ENCODE data around the gene SRSF9. TPM values are rescaled to one million over a fixed set of nuclear protein-coding genes. Genes with fewer than 3 reads are reported as not detected.
A peak's percentile ranks its signal among the peaks of the same experiment; 100 is the strongest.

SRSF9 gene
- total RNA-seq, 5 donors from 2014 or later (not counting 1 experiment from before 2014, with no cell fraction given): 134 to 149 (median 135) TPM

DNA sequence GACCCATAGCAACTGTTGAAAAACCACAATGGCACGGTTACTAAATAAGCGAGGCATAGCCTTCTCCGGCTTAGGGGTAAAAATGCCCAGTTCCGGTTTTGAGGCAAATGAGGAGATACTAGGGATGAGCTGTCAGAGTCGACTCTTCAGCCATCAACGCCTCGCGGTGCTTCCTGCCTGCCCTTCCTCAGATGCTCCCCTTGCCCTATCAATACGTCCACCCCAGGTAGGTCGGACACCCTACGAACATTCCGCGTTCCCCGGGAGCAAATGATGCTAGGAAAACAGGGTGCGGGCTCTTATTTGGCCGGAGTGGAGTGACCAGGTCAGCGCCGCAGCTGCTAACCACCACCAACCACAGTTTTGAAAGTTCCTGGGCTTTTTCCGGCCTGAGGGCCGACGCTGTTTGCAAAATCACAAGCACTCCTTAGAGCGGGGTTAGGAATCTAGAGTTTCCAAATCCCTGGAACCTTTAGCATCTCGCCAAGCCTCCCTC, 1.2 kb downstream of the SRSF9 start:
- CTCF ChIA-PET: interaction anchor here in 1 of 2 donors (1.3 to 2.5 kb wide), 5 partner anchors 10 to 30 kb away, joined by 4 to 14 read pairs (median 5); partner anchors contain the start of genes COX6A1 and DYNLL1
- no peak for ATAC-seq (replicated peaks in 1 of 4)
- Histone ChIP-seq H3K4me1 (ENCODE audit: control insufficient read depth in 1 of 2, extremely low read depth in 1 of 2, insufficient read depth in 2 of 2, low read length in 2 of 2) (peaks cover 10 to 38% of the 10 kb centered on the region in 2 experiments), H3K36me3 (ENCODE audit: control insufficient read depth in 2 of 2, extremely low read depth in 1 of 2, insufficient read depth in 1 of 2, low read length in 1 of 2) (peaks cover 0 to 29% of the 10 kb centered on the region in 2 donors), H3K9me3 (no peaks in the 10 kb centered on the region), H3K27me3 (replicated peaks in 1 of 2; ENCODE audit: control insufficient read depth in 2 of 2, extremely low read depth in 1 of 2, insufficient read depth in 2 of 2, low read length in 1 of 2) (no peaks in the 10 kb centered on the region), H3K4me3 (ENCODE audit: control insufficient read depth in 1 of 2, extremely low read depth in 1 of 2, low read length in 1 of 2) (peak overlapping the region; percentile 72 to 89), H3K27ac (ENCODE audit: low read length) (peak overlapping the region; percentile 40)
- DNase-seq: peak in 2 of 35 experiments; percentile 11 to 34
- POLR2A ChIA-PET: interaction anchor here (0.6 to 1.2 kb wide), 4 partner anchors 9 to 864 kb away, joined by 3 to 5 read pairs (median 4); partner anchors contain the start of gene POP5 (in 1 of the 2)
- no peaks in the 10 kb centered on the region for H3K9me3 Mint-ChIP-seq
- peak overlapping the region; percentile 84 for H3K27ac Mint-ChIP-seq
- H3K4me1 Mint-ChIP-seq: peaks cover 45 to 50% (median 49%) of the 10 kb centered on the region in 3 donors
- peak overlapping the region; percentile 86 to 88 (median 87) for H3K4me3 Mint-ChIP-seq
- H3K27me3 Mint-ChIP-seq: no peaks in the 10 kb centered on the region
- 0% methylated on average over 9 of the region's 23 CpGs for WGBS (ENCODE audit: insufficient coverage)
- H3K36me3 Mint-ChIP-seq: peaks cover 28% of the 10 kb centered on the region

DNA sequence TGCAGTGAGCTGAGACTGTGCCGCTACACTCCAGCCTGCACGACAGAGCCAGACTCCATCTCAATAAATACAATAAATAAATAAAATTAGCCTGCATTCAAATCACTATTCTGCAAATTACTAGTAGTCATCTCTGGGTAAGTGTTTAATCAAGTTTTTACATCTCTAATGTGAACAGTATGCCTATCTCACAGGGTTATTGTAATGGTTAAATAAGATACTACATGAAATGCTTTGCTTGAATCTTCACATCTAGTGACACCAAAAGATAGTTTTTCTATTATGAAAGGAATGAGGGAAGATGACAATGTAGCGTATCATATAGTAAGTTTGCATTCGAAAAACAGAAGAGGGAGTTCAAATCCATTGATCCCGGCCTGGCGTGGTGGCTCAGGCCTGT, 2.1 kb downstream of the SRSF9 start:
- Mint-ChIP-seq H3K4me3 (peak overlapping the region; percentile 86 to 88 (median 87)), H3K27ac (peak overlapping the region in 1 of 2 donors; percentile 12), H3K9me3 (no peaks in the 10 kb centered on the region), H3K36me3 (peaks cover 34% of the 10 kb centered on the region), H3K27me3 (no peaks in the 10 kb centered on the region), H3K4me1 (peaks cover 43 to 46% (median 45%) of the 10 kb centered on the region in 3 donors)
- no peak for DNase-seq
- ChIA-PET POLR2A (interaction anchor here in 1 of 2 donors (0.6 to 1.2 kb wide), 2 partner anchors 11 to 257 kb away, joined by 3 read pairs; no protein-coding TSS in a partner anchor), CTCF (interaction anchor here (1.0 to 1.8 kb wide), 4 partner anchors 12 to 112 kb away, joined by 3 to 7 read pairs (median 6); no protein-coding TSS in a partner anchor)
- Histone ChIP-seq H3K36me3 (ENCODE audit: control insufficient read depth in 2 of 2, extremely low read depth in 1 of 2, insufficient read depth in 1 of 2, low read length in 1 of 2) (peaks cover 0 to 39% of the 10 kb centered on the region in 2 donors), H3K9me3 (no peaks in the 10 kb centered on the region), H3K27me3 (replicated peaks in 1 of 2; ENCODE audit: control insufficient read depth in 2 of 2, extremely low read depth in 1 of 2, insufficient read depth in 2 of 2, low read length in 1 of 2) (no peaks in the 10 kb centered on the region), H3K27ac (ENCODE audit: low read length) (no peak overlapping the region), H3K4me1 (ENCODE audit: control insufficient read depth in 1 of 2, extremely low read depth in 1 of 2, insufficient read depth in 2 of 2, low read length in 2 of 2) (peaks cover 10 to 38% of the 10 kb centered on the region in 2 experiments), H3K4me3 (ENCODE audit: control insufficient read depth in 1 of 2, extremely low read depth in 1 of 2, low read length in 1 of 2) (no peak overlapping the region)
- no peak for ATAC-seq (replicated peaks in 1 of 4)
- 91% methylated on average over 4 of the region's 6 CpGs for WGBS (ENCODE audit: insufficient coverage)

DNA sequence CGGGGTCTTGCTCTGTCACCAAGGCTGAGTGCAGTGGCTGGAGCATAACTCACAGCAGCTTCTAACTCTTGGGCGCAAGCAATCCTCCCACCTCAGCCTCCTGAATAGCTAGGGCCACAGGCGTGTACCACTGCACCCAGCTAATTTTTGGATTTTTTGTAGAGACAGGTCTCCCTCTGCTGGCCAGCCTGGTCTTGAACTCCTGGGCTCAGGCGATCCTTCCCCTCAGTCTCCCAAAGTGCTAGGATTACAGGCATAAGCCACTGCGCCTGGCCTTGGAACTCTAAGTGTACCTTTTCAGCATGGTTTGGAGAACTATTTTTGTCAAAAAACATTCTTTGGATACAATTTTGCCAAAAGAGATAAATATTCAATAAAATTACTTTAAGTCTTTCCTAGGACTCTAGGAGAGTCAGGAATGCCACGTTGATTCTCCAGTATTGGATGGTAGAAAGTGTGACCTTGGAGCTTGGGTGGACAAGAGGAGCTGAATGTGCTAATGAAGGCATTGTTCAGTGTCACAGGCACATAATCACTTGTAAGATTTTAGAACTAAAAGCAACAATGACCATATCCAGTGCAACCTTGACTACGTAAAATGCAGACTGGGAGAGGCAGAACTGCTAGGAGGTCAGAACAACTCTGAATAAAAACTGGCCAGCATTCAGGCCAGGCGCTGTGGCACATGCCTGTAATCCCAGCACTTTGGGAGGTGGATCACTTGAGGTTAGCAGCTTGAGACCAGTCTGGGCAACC, 2.8 kb downstream of the SRSF9 start:
- 62% methylated on average over 6 of the region's 8 CpGs for WGBS (ENCODE audit: insufficient coverage)
- H3K27me3 Mint-ChIP-seq: no peaks in the 10 kb centered on the region
- ATAC-seq (replicated peaks in 1 of 4) (no peak), DNase-seq (peak in 28 of 35 experiments; percentile 6 to 66 (median 30))
- Histone ChIP-seq H3K4me3 (ENCODE audit: control insufficient read depth in 1 of 2, extremely low read depth in 1 of 2, low read length in 1 of 2) (no peak overlapping the region), H3K27me3 (replicated peaks in 1 of 2; ENCODE audit: control insufficient read depth in 2 of 2, extremely low read depth in 1 of 2, insufficient read depth in 2 of 2, low read length in 1 of 2) (no peaks in the 10 kb centered on the region), H3K9me3 (no peaks in the 10 kb centered on the region), H3K36me3 (ENCODE audit: control insufficient read depth in 2 of 2, extremely low read depth in 1 of 2, insufficient read depth in 1 of 2, low read length in 1 of 2) (peaks cover 3 to 46% of the 10 kb centered on the region in 2 donors), H3K4me1 (ENCODE audit: control insufficient read depth in 1 of 2, extremely low read depth in 1 of 2, insufficient read depth in 2 of 2, low read length in 2 of 2) (peaks cover 10 to 38% of the 10 kb centered on the region in 2 experiments), H3K27ac (ENCODE audit: low read length) (no peak overlapping the region)
- peaks cover 37% of the 10 kb centered on the region for H3K36me3 Mint-ChIP-seq
- H3K27ac Mint-ChIP-seq: no peak overlapping the region
- no peaks in the 10 kb centered on the region for H3K9me3 Mint-ChIP-seq
- ChIA-PET CTCF (interaction anchor here (0.5 to 1.8 kb wide), 11 partner anchors 11 to 266 kb away, joined by 3 to 7 read pairs (median 4); partner anchors contain the start of gene RPLP0 (in 1 of the 2)), POLR2A (interaction anchor here (0.5 to 1.0 kb wide), 3 partner anchors 30 to 923 kb away, joined by 4 read pairs; no protein-coding TSS in a partner anchor)
- H3K4me3 Mint-ChIP-seq: no peak overlapping the region
- H3K4me1 Mint-ChIP-seq: peaks cover 43 to 44% (median 43%) of the 10 kb centered on the region in 3 donors

DNA sequence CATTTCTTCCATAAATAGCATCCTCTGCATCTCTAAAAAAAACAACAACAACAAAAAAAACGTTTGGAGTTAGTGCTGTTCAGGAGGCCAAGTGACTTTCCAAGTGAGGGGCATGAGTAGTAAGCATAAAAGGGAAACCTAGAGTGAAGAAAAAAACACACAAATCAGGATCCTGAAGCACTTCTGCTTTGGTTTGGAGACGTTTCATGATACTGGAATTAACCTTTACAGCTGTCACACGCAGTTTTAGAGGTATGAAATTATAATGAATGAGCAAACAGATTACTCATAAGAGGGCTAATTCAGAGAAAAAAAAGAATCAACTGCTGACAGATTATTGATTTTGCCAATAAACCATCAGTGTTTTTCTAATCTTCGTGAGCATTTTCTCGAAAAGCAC, 3.8 kb downstream of the SRSF9 start:
- Histone ChIP-seq H3K4me1 (ENCODE audit: control insufficient read depth in 1 of 2, extremely low read depth in 1 of 2, insufficient read depth in 2 of 2, low read length in 2 of 2) (peaks cover 10 to 34% of the 10 kb centered on the region in 2 experiments), H3K36me3 (ENCODE audit: control insufficient read depth in 2 of 2, extremely low read depth in 1 of 2, insufficient read depth in 1 of 2, low read length in 1 of 2) (peaks cover 5 to 55% of the 10 kb centered on the region in 2 donors), H3K9me3 (no peaks in the 10 kb centered on the region), H3K4me3 (ENCODE audit: control insufficient read depth in 1 of 2, extremely low read depth in 1 of 2, low read length in 1 of 2) (no peak overlapping the region), H3K27ac (ENCODE audit: low read length) (no peak overlapping the region), H3K27me3 (replicated peaks in 1 of 2; ENCODE audit: control insufficient read depth in 2 of 2, extremely low read depth in 1 of 2, insufficient read depth in 2 of 2, low read length in 1 of 2) (no peaks in the 10 kb centered on the region)
- no CpG with 5 or more reads among the region's 5 CpGs for WGBS (ENCODE audit: insufficient coverage)
- no peak for ATAC-seq (replicated peaks in 1 of 4)
- Mint-ChIP-seq H3K36me3 (peaks cover 40% of the 10 kb centered on the region), H3K9me3 (no peaks in the 10 kb centered on the region), H3K4me3 (no peak overlapping the region), H3K27ac (no peak overlapping the region), H3K4me1 (peaks cover 40 to 43% (median 41%) of the 10 kb centered on the region in 3 donors), H3K27me3 (no peaks in the 10 kb centered on the region)
- DNase-seq: no peak
- CTCF ChIA-PET: interaction anchor here (1.4 to 1.7 kb wide), 2 partner anchors 13 to 109 kb away, joined by 6 to 7 read pairs; no protein-coding TSS in a partner anchor
- POLR2A ChIA-PET: interaction anchor here in 1 of 2 donors (1.0 kb wide), 1 partner anchor 31 kb away, joined by 4 read pairs; no protein-coding TSS in a partner anchor

DNA sequence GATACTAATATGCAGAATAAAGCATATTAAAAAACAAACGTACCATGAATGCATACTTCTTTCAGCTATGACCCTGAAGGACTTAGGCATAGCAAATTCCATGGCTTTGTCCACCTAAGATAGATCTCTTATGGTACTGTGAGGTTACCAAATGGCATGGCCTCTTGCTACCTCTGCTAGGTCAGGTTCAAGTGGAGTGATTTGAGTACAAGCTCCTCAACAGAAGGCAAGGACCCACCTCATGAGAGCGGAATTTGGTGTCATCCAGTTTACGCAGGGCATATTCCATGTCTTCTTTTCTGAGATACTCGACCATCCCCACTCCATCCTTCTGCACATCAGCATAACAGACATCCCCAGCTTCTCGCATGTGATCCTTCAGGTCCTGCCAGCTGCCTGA, 5.8 kb downstream of the SRSF9 start:
- H3K27ac Mint-ChIP-seq: peak overlapping the region in 1 of 2 donors; percentile 34
- Histone ChIP-seq H3K27me3 (replicated peaks in 1 of 2; ENCODE audit: control insufficient read depth in 2 of 2, extremely low read depth in 1 of 2, insufficient read depth in 2 of 2, low read length in 1 of 2) (no peaks in the 10 kb centered on the region), H3K4me3 (ENCODE audit: control insufficient read depth in 1 of 2, extremely low read depth in 1 of 2, low read length in 1 of 2) (no peak overlapping the region), H3K27ac (ENCODE audit: low read length) (no peak overlapping the region), H3K4me1 (ENCODE audit: control insufficient read depth in 1 of 2, extremely low read depth in 1 of 2, insufficient read depth in 2 of 2, low read length in 2 of 2) (peaks cover 4 to 24% of the 10 kb centered on the region in 2 experiments), H3K36me3 (ENCODE audit: control insufficient read depth in 2 of 2, extremely low read depth in 1 of 2, insufficient read depth in 1 of 2, low read length in 1 of 2) (peaks cover 6 to 72% of the 10 kb centered on the region in 2 donors), H3K9me3 (no peaks in the 10 kb centered on the region)
- ChIA-PET POLR2A (no interaction called here), CTCF (interaction anchor here (0.5 to 1.2 kb wide), 4 partner anchors 10 to 255 kb away, joined by 3 to 5 read pairs (median 4); no protein-coding TSS in a partner anchor)
- WGBS (ENCODE audit: insufficient coverage): 98% methylated on average over 4 of the region's 5 CpGs
- H3K36me3 Mint-ChIP-seq: peaks cover 54% of the 10 kb centered on the region
- ATAC-seq (replicated peaks in 1 of 4) (no peak), DNase-seq (no peak)
- no peak overlapping the region for H3K4me3 Mint-ChIP-seq
- H3K4me1 Mint-ChIP-seq: peaks cover 35 to 37% (median 36%) of the 10 kb centered on the region in 3 donors
- no peaks in the 10 kb centered on the region for H3K9me3 Mint-ChIP-seq
- no peaks in the 10 kb centered on the region for H3K27me3 Mint-ChIP-seq

DNA sequence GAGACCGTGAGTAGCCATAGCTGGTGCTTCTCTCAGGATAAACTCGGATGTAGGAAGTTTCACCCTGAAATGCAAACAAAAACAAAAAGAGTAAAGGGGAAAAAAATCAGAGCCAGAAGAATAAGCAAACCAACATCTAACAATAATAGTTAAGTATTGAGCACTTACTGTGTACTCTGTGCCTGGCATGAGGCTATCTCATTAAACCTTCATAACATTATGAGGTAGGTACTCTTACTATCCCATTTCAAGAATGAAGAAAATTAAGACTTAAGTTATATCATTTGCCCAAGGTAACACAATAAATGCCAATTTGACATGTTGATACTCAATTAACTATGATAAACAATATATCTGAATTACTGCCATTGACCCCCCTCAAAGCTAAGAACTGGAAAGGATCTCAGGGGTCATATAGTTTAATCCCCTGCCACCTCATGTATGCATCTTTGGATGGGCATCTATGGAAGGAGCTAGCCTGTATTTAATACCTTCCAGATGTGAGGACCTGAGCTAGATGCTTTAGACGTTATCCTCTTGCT, 7.4 kb downstream of the SRSF9 start:
- Histone ChIP-seq H3K27ac (ENCODE audit: low read length) (no peak overlapping the region), H3K4me3 (ENCODE audit: control insufficient read depth in 1 of 2, extremely low read depth in 1 of 2, low read length in 1 of 2) (no peak overlapping the region), H3K36me3 (ENCODE audit: control insufficient read depth in 2 of 2, extremely low read depth in 1 of 2, insufficient read depth in 1 of 2, low read length in 1 of 2) (peaks cover 6 to 83% of the 10 kb centered on the region in 2 donors), H3K4me1 (ENCODE audit: control insufficient read depth in 1 of 2, extremely low read depth in 1 of 2, insufficient read depth in 2 of 2, low read length in 2 of 2) (peaks cover 0 to 12% of the 10 kb centered on the region in 2 experiments), H3K9me3 (no peaks in the 10 kb centered on the region), H3K27me3 (replicated peaks in 1 of 2; ENCODE audit: control insufficient read depth in 2 of 2, extremely low read depth in 1 of 2, insufficient read depth in 2 of 2, low read length in 1 of 2) (no peaks in the 10 kb centered on the region)
- POLR2A ChIA-PET: interaction anchor here (0.7 to 1.0 kb wide), 2 partner anchors 34 to 56 kb away, joined by 3 to 10 read pairs; partner anchors contain the start of gene DYNLL1 (in 1 of the 2)
- DNase-seq (no peak), ATAC-seq (replicated peaks in 1 of 4) (no peak)
- H3K36me3 Mint-ChIP-seq: peaks cover 55% of the 10 kb centered on the region
- no peak overlapping the region for H3K4me3 Mint-ChIP-seq
- H3K9me3 Mint-ChIP-seq: no peaks in the 10 kb centered on the region
- WGBS (ENCODE audit: insufficient coverage): no CpG with 5 or more reads among the region's 3 CpGs
- H3K27ac Mint-ChIP-seq: no peak overlapping the region
- H3K4me1 Mint-ChIP-seq: peaks cover 21 to 27% (median 23%) of the 10 kb centered on the region in 3 donors
- H3K27me3 Mint-ChIP-seq: no peaks in the 10 kb centered on the region
- CTCF ChIA-PET: interaction anchor here in 1 of 2 donors (1.0 kb wide), 2 partner anchors 10 to 21 kb away, joined by 3 to 4 read pairs; no protein-coding TSS in a partner anchor
